H1 (cell line): Measurements from ENCODE around the gene HDGFL3. TPM values are rescaled to one million over a fixed set of nuclear protein-coding genes. Genes with fewer than 3 reads are reported as not detected.
A peak's percentile ranks its signal among the peaks of the same experiment; 100 is the strongest.

ENCODE experiments used
- CTCF ChIA-PET: fragments of 300-600 bp; sonication (Branson Sonifier 250); formaldehyde crosslinking; loops from one replicate; lab custom pipeline; 2021; ENCODE audit not compliant: partially characterized antibody; lab: Charles Lee
- POLR2A ChIA-PET: fragments of 300-600 bp; sonication (Branson Sonifier 250); formaldehyde crosslinking; loops from one replicate; lab custom pipeline; 2021; ENCODE audit warnings: inconsistent platforms; ENCODE audit not compliant: partially characterized antibody; lab: Charles Lee
- DNase-seq, 2 experiments: peaks; one replicate each; pipeline versions ENCODE4 v3.0.0 to v3.0.0-alpha.2; 2010 to 2022; ENCODE audit warnings: low spot score in 2 of 2, low read depth in 1 of 2, mixed read lengths in 1 of 2
- FAIRE-seq: peaks from 2 replicates; lab custom pipeline; 2011; peaks lifted over from hg19 to GRCh38; lab: Jason Lieb, UNC
- H2AFZ ChIP-seq: 2 replicates; pipeline ENCODE4 v1.8.1; 2012; ENCODE audit warnings: low read length, inconsistent platforms
- H2AK5ac ChIP-seq: 2 replicates; pipeline ENCODE4 v1.6.1; 2013; ENCODE audit warnings: low read depth, low read length
- H2BK120ac ChIP-seq: replicated peaks from 2 replicates; pipeline ENCODE3; 2013; ENCODE audit warnings: low read depth, low read length, inconsistent platforms
- H2BK12ac ChIP-seq: 2 replicates; pipeline ENCODE4 v1.6.1; 2013; ENCODE audit warnings: low read depth, low read length
- H2BK15ac ChIP-seq: 2 replicates; pipeline ENCODE4 v1.6.1; 2013; ENCODE audit warnings: low read length
- H2BK20ac ChIP-seq: 2 replicates; pipeline ENCODE4 v1.6.1; 2013; ENCODE audit warnings: low read length
- H2BK5ac ChIP-seq: 2 replicates; pipeline ENCODE4 v1.6.1; 2013; ENCODE audit warnings: low read depth, low read length
- H3K14ac ChIP-seq: 2 replicates; pipeline ENCODE4 v1.6.1; 2013; ENCODE audit warnings: inconsistent platforms; ENCODE audit not compliant: insufficient read length
- H3K18ac ChIP-seq: 2 replicates; pipeline ENCODE4 v1.6.1; 2013; ENCODE audit warnings: low read length; ENCODE audit errors: extremely low read depth
- H3K23ac ChIP-seq: 2 replicates; pipeline ENCODE4 v1.6.1; 2013; ENCODE audit warnings: inconsistent platforms; ENCODE audit not compliant: insufficient read length
- H3K23me2 ChIP-seq: 2 replicates; pipeline ENCODE4 v1.6.1; 2013; ENCODE audit warnings: low read depth, low read length
- H3K27ac ChIP-seq: 2 replicates; pipeline ENCODE4 v1.6.1; 2011; ENCODE audit warnings: low read depth, low read length, inconsistent platforms
- H3K27me3 ChIP-seq, 4 experiments: replicated peaks in 1 of 4; 1 replicate in 1 of 4; 2 replicates in 3 of 4; pipeline versions ENCODE4 v1.6.1 to v1.8.1; 2011 to 2013; ENCODE audit warnings: low read length in 3 of 4, mild to moderate bottlenecking in 3 of 4, inconsistent platforms in 2 of 4, mixed read lengths in 2 of 4, moderate library complexity in 1 of 4; ENCODE audit not compliant: control insufficient read depth in 3 of 4, insufficient read depth in 3 of 4; ENCODE audit errors: extremely low read depth in 1 of 4
- H3K36me3 ChIP-seq, 4 experiments: 2 replicates each; pipeline versions ENCODE4 v1.6.1 to v1.8.1; 2011 to 2013; ENCODE audit warnings: mild to moderate bottlenecking in 4 of 4, low read length in 3 of 4, moderate library complexity in 2 of 4, control low read depth in 1 of 4, inconsistent platforms in 1 of 4; ENCODE audit not compliant: insufficient read depth in 4 of 4, control insufficient read depth in 2 of 4
- H3K4ac ChIP-seq: replicated peaks from 2 replicates; pipeline ENCODE3; 2013; ENCODE audit warnings: low read length, low read depth, mixed read lengths, inconsistent platforms; ENCODE audit not compliant: insufficient read length
- H3K4me1 ChIP-seq, 4 experiments: replicated peaks in 1 of 4; 1 replicate in 1 of 4; 2 replicates in 3 of 4; pipeline versions ENCODE4 v1.6.1 to v1.8.1; 2011 to 2013; ENCODE audit warnings: low read length in 3 of 4, inconsistent platforms in 2 of 4, mixed read lengths in 1 of 4; ENCODE audit not compliant: insufficient read depth in 4 of 4, control insufficient read depth in 3 of 4
- H3K4me2 ChIP-seq, 2 experiments: 2 replicates each; pipeline versions ENCODE4 v1.6.1 to v1.8.1; 2011 to 2013; ENCODE audit warnings: low read depth in 2 of 2, low read length in 2 of 2, control low read depth in 1 of 2, inconsistent platforms in 1 of 2, mild to moderate bottlenecking in 1 of 2; ENCODE audit not compliant: insufficient read depth in 1 of 2
- H3K4me3 ChIP-seq, 4 experiments: fragments of 200-600, 300-600 bp in 1 of 4; sonication (generic), shearing (Covaris generic), sonication (Bioruptor Twin) in 1 of 4; 2 replicates each; pipeline versions ENCODE4 v1.5.1 to v1.8.1; 2011 to 2016; ENCODE audit warnings: low read length in 4 of 4, low read depth in 3 of 4, control low read depth in 2 of 4, inconsistent platforms in 2 of 4, mild to moderate bottlenecking in 2 of 4, mixed read lengths in 1 of 4, moderate library complexity in 1 of 4; ENCODE audit not compliant: insufficient read depth in 2 of 4; ENCODE audit errors: extremely low read depth in 1 of 4
- H3K56ac ChIP-seq: replicated peaks from 2 replicates; pipeline ENCODE3; 2013; ENCODE audit warnings: low read depth, mild to moderate bottlenecking, mixed read lengths, low read length, inconsistent platforms; ENCODE audit not compliant: insufficient read length
- H3K79me1 ChIP-seq: 2 replicates; pipeline ENCODE4 v1.6.1; 2013; ENCODE audit warnings: low read depth, low read length, control low read depth
- H3K79me2 ChIP-seq, 2 experiments: 2 replicates each; pipeline versions ENCODE4 v1.6.1 to v1.8.1; 2012 to 2013; ENCODE audit warnings: low read length in 2 of 2, mild to moderate bottlenecking in 2 of 2, inconsistent platforms in 1 of 2; ENCODE audit not compliant: insufficient read depth in 2 of 2, control insufficient read depth in 1 of 2
- H3K9ac ChIP-seq, 4 experiments: replicated peaks in 1 of 4; 1 replicate in 1 of 4; 2 replicates in 3 of 4; pipeline versions ENCODE4 v1.6.1 to v1.8.1; 2011 to 2013; ENCODE audit warnings: low read depth in 3 of 4, low read length in 3 of 4, control low read depth in 2 of 4, mild to moderate bottlenecking in 2 of 4, moderate library complexity in 2 of 4, inconsistent platforms in 1 of 4; ENCODE audit errors: extremely low read depth in 1 of 4
- H3K9me3 ChIP-seq, 2 experiments: 2 replicates each; pipeline versions ENCODE4 v1.6.1 to v1.8.1; 2012 to 2013; ENCODE audit warnings: mild to moderate bottlenecking in 2 of 2, moderate library complexity in 2 of 2, control low read depth in 1 of 2, inconsistent platforms in 1 of 2, low read depth in 1 of 2, low read length in 1 of 2, mixed read lengths in 1 of 2; ENCODE audit not compliant: insufficient read depth in 2 of 2
- H4K20me1 ChIP-seq, 2 experiments: replicated peaks in 1 of 2; 2 replicates each; pipeline versions ENCODE3 to v1.8.1; 2011 to 2013; ENCODE audit warnings: inconsistent platforms in 2 of 2, low read length in 2 of 2, mild to moderate bottlenecking in 1 of 2; ENCODE audit not compliant: insufficient read depth in 2 of 2, control insufficient read depth in 1 of 2
- H4K5ac ChIP-seq: 2 replicates; pipeline ENCODE4 v1.6.1; 2013; ENCODE audit warnings: low read length, low read depth, mixed read lengths, inconsistent platforms; ENCODE audit not compliant: insufficient read length
- H4K8ac ChIP-seq: 2 replicates; pipeline ENCODE4 v1.8.0; 2013; ENCODE audit warnings: mild to moderate bottlenecking, moderate library complexity, low read length, inconsistent platforms; ENCODE audit not compliant: insufficient read depth; ENCODE audit errors: extremely low read depth
- H4K91ac ChIP-seq: replicated peaks from 2 replicates; pipeline ENCODE3; 2013; ENCODE audit warnings: low read length, mixed read lengths, inconsistent platforms; ENCODE audit not compliant: insufficient read length
- ATF3 ChIP-seq: IDR thresholded peaks from 2 replicates; pipeline ENCODE4 v1.6.1; 2011; ENCODE audit warnings: low read depth, mild to moderate bottlenecking, low read length; ENCODE audit not compliant: insufficient read depth
- EGR1 ChIP-seq: IDR thresholded peaks from 2 replicates; pipeline ENCODE4 v1.6.1; 2011; ENCODE audit warnings: low read depth, low read length, borderline replicate concordance
- HDAC2 ChIP-seq, 2 experiments: fragments of 300-600 bp in 1 of 2; sonication (generic) in 1 of 2; IDR thresholded peaks; 2 replicates each; pipeline ENCODE4 v1.6.1; 2011 to 2012; ENCODE audit warnings: low read depth in 2 of 2, low read length in 2 of 2, mild to moderate bottlenecking in 2 of 2, moderate library complexity in 2 of 2, borderline replicate concordance in 1 of 2, inconsistent platforms in 1 of 2
- KDM4A ChIP-seq: IDR thresholded peaks from one replicate; pipeline ENCODE4 v1.7.1; 2012; ENCODE audit warnings: low read depth, mild to moderate bottlenecking, moderate library complexity, low read length, inconsistent platforms; ENCODE audit not compliant: severe bottlenecking
- MAX ChIP-seq: IDR thresholded peaks from 2 replicates; pipeline ENCODE4 v1.6.1; 2012; ENCODE audit warnings: inconsistent platforms
- POLR2A ChIP-seq, 2 experiments: IDR thresholded peaks; 1 replicate in 1 of 2; 2 replicates in 1 of 2; pipeline ENCODE4 v1.6.1; 2011; ENCODE audit warnings: low read depth in 2 of 2, low read length in 2 of 2, mild to moderate bottlenecking in 2 of 2; ENCODE audit errors: control extremely low read depth in 1 of 2
- SIN3A ChIP-seq, 2 experiments: IDR thresholded peaks in 1 of 2; conservative IDR thresholded peaks in 1 of 2; 2 replicates each; pipeline ENCODE4 v1.6.1; 2011 to 2012; ENCODE audit warnings: low read length in 2 of 2, improper control_type of control experiment in 1 of 2, low read depth in 1 of 2, mild to moderate bottlenecking in 1 of 2
- SIRT6 ChIP-seq: IDR thresholded peaks from one replicate; pipeline ENCODE4 v1.7.1; 2012; ENCODE audit warnings: low read length, inconsistent platforms
- TAF7 ChIP-seq: optimal IDR thresholded peaks from 2 replicates; pipeline ENCODE3; 2011; ENCODE audit warnings: low read depth, mild to moderate bottlenecking, inconsistent platforms, low read length, moderate library complexity, borderline replicate concordance
- TBP ChIP-seq: IDR thresholded peaks from 2 replicates; pipeline ENCODE4 v1.6.1; 2011; ENCODE audit warnings: low read depth, low read length, improper control_type of control experiment
- WGBS, 2 experiments: shearing (Covaris generic) in 1 of 2; methylation state at CpG; one replicate each; pipeline versions ENCODE4 v1.1.6 to v1.1.7; 2013 to 2015; ENCODE audit warnings: low lambda C conversion rate in 2 of 2, mixed read lengths in 2 of 2, inconsistent platforms in 1 of 2, low coverage in 1 of 2, missing lambda C conversion rate in 1 of 2; ENCODE audit not compliant: insufficient replicate concordance in 2 of 2, insufficient coverage in 1 of 2, insufficient read length in 1 of 2; ENCODE audit errors: extremely low coverage in 1 of 2, missing lambda C conversion rate in 1 of 2; 5-methylcytosine and 5-hydroxymethylcytosine counted together
- polyA plus RNA-seq, 7 experiments: library from polyadenylated mRNA; depleted of rRNA in 3 of 7; stranded (reverse) in 5 of 7; unstranded in 2 of 7; fragments of >200 nt in 5 of 7; fragments of 200-250 nt in 2 of 7; gene quantifications; 1 replicate in 5 of 7; 2 replicates in 1 of 7; 4 replicates in 1 of 7; pipeline versions ENCODE4 v1.2.1 to v1.2.3, GENCODE V29; 2011 to 2013; ENCODE audit warnings: missing spikeins in 2 of 7, mixed read lengths in 2 of 7
- total RNA-seq: library from RNA; stranded (reverse); fragmentation: NEBNext Ultra II Directional; extraction: Animal tissue kit (Norgen Biotek cat#: 25700); gene quantifications from 2 replicates; pipeline ENCODE4 v1.2.1, GENCODE V29; 2021

Gene HDGFL3
- total and polyA plus RNA-seq, 2 of the 8 experiments (the other 6 are each of a cell fraction or from before 2014, with no cell fraction given) = 14.1 to 149 TPM

GRCh38 chr15:83248151-83249029 is 40.8 kb upstream of the HDGFL3 start:
- Histone ChIP-seq H3K56ac (no peak overlapping the region), H2BK15ac (no peak overlapping the region), H2AK5ac (no peak overlapping the region), H2BK12ac (no peak overlapping the region), H3K79me1 (no peaks in the 10 kb centered on the region), H4K20me1 (no peaks in the 10 kb centered on the region), H4K8ac (no peak overlapping the region), H2BK5ac (no peak overlapping the region), H3K4me3 (no peak overlapping the region), H4K91ac (no peak overlapping the region), H2BK20ac (no peak overlapping the region), H3K9ac (no peak overlapping the region), H3K36me3 (no peaks in the 10 kb centered on the region), H3K23me2 (no peaks in the 10 kb centered on the region; the same call in 1 of the 2 replicates), H4K5ac (no peak overlapping the region), H3K4me2 (peak overlapping the region in 1 of 2 experiments; percentile 42; a peak in 1 of 4 replicates), H3K14ac (no peak overlapping the region), H3K18ac (no peak overlapping the region), H3K4me1 (peaks cover 0 to 10% (median 4%) of the 10 kb centered on the region in 4 experiments; a peak in 5 of 7 replicates), H3K23ac (no peak overlapping the region), H2AFZ (peak overlapping the region; percentile 60; the same call in 1 of the 2 replicates), H3K27me3 (no peaks in the 10 kb centered on the region; a peak in 2 of 7 replicates), H3K79me2 (no peaks in the 10 kb centered on the region), H3K4ac (no peak overlapping the region), H3K9me3 (no peaks in the 10 kb centered on the region), H2BK120ac (no peak overlapping the region), H3K27ac (no peak overlapping the region)
- WGBS, 2 experiments = 59% methylated on average over 11 of the region's 11 CpGs; no CpG with 5 or more reads in 1 of the 2 experiments
- DNase-seq (peak; percentile 43 to 54), FAIRE-seq (peak; percentile 96)
- ChIA-PET POLR2A (interaction anchor here (0.8 to 1.5 kb wide), 3 partner anchors 188 to 199 kb away, joined by 3 to 6 read pairs (median 4); partner anchors contain the start of gene SH3GL3), CTCF (interaction anchor here (0.7 to 10.1 kb wide), 63 partner anchors 10 to 804 kb away, joined by 3 to 262 read pairs (median 5); partner anchors contain the start of gene SH3GL3)
- TF ChIP-seq TBP (no peak), HDAC2 (IDR thresholded peaks at IDR 0.05; ENCODE audit: borderline replicate concordance in 1 of 2, low read depth in 2 of 2, low read length in 2 of 2) (no peak), SIN3A (conservative IDR thresholded peaks at IDR 0.05 in 1 of 2, IDR thresholded peaks at IDR 0.05 in 1 of 2; ENCODE audit: low read depth in 1 of 2, low read length in 2 of 2) (no peak), TAF7 (no peak), ATF3 (no peak), MAX (no peak), KDM4A (peak; percentile 5), POLR2A (IDR thresholded peaks at IDR 0.05; ENCODE audit: control extremely low read depth in 1 of 2, low read depth in 2 of 2, low read length in 2 of 2) (no peak), SIRT6 (no peak), EGR1 (no peak)
